HepG2 (cell line): ENCODE measurements around the gene FAM228B. TPM values are rescaled to one million over a fixed set of nuclear protein-coding genes. Genes with fewer than 3 reads are reported as not detected.

ENCODE experiments used
- ATAC-seq: fragments of 200-7000 bp; cut with Tn5 transposase; 3 replicates; pipeline ENCODE4 v1.9.1; 2020; ENCODE audit warnings: mild to moderate bottlenecking, moderate library complexity
- BruUV-seq: library from RNA; stranded (reverse); fragments of 400-500 nt; replicated peaks from 2 replicates; lab custom pipeline; 2021; lab: Mats Ljungman, UMichigan
- CTCF ChIA-PET: fragments of 300-600 bp; formaldehyde crosslinking; extraction: SDS; loops from one replicate; lab custom pipeline; 2021; ENCODE audit warnings: low total read pairs, inconsistent platforms, low intra/inter-chr PET ratio; lab: Yijun Ruan, JAX
- POLR2A ChIA-PET: fragments of 350-600 bp; sonication (Branson Sonifier 250); formaldehyde crosslinking; loops from one replicate; lab custom pipeline; 2020; ENCODE audit warnings: antibody characterized with exemption, inconsistent platforms; lab: Yijun Ruan, JAX
- DNase-seq: peaks from one replicate; pipeline ENCODE4 v3.0.0-alpha.2; 2015; ENCODE audit warnings: low spot score
- FAIRE-seq: peaks from 3 replicates; lab custom pipeline; 2011; peaks lifted over from hg19 to GRCh38; lab: Jason Lieb, UNC
- H2AFZ ChIP-seq: one replicate; pipeline ENCODE4 v1.6.1; 2011; ENCODE audit warnings: low read length, inconsistent platforms
- H3K27ac ChIP-seq: fragments of 300-600 bp; 3 replicates; pipeline ENCODE4 v1.8.0; 2011; ENCODE audit warnings: mixed run types, mild to moderate bottlenecking, mixed read lengths, low read length, inconsistent platforms; ENCODE audit not compliant: insufficient read depth; ENCODE audit errors: extremely low read length
- H3K27me3 ChIP-seq, 2 experiments: fragments of 200-600 bp in 1 of 2; 2 replicates in 1 of 2; 3 replicates in 1 of 2; pipeline versions ENCODE4 v1.6.0 to v1.8.0; 2011; ENCODE audit warnings: low read length in 2 of 2, mild to moderate bottlenecking in 2 of 2, moderate library complexity in 2 of 2, inconsistent platforms in 1 of 2; ENCODE audit not compliant: insufficient read depth in 2 of 2, control insufficient read depth in 1 of 2
- H3K36me3 ChIP-seq, 2 experiments: fragments of 200-600 bp in 1 of 2; replicated peaks in 1 of 2; 2 replicates in 1 of 2; 3 replicates in 1 of 2; pipeline versions ENCODE4 v1.5.1 to v1.8.0; 2011; ENCODE audit warnings: low read length in 2 of 2, inconsistent platforms in 1 of 2; ENCODE audit not compliant: insufficient read depth in 2 of 2, control insufficient read depth in 1 of 2
- H3K4me1 ChIP-seq: 2 replicates; pipeline ENCODE4 v1.5.1; 2012; ENCODE audit warnings: low read length, inconsistent platforms; ENCODE audit not compliant: insufficient read depth
- H3K4me2 ChIP-seq: 2 replicates; pipeline ENCODE4 v1.6.0; 2011; ENCODE audit warnings: low read depth, low read length, inconsistent platforms
- H3K4me3 ChIP-seq, 3 experiments: fragments of 200-600 bp in 1 of 3; sonication (generic), shearing (Covaris generic) in 1 of 3; replicated peaks in 1 of 3; 2 replicates each; pipeline ENCODE4 v1.5.1; 2011 to 2016; ENCODE audit warnings: low read length in 3 of 3, inconsistent platforms in 2 of 3, low read depth in 2 of 3, mild to moderate bottlenecking in 2 of 3, control low read depth in 1 of 3, mixed read lengths in 1 of 3; ENCODE audit not compliant: insufficient read depth in 1 of 3
- H3K79me2 ChIP-seq: one replicate; pipeline ENCODE4 v1.6.1; 2011; ENCODE audit warnings: low read length, inconsistent platforms; ENCODE audit not compliant: insufficient read depth
- H3K9ac ChIP-seq: 2 replicates; pipeline ENCODE4 v1.6.0; 2011; ENCODE audit warnings: mild to moderate bottlenecking, low read depth, low read length, inconsistent platforms; ENCODE audit not compliant: insufficient read depth
- H3K9me3 ChIP-seq: 2 replicates; pipeline ENCODE4 v1.5.1; 2012; ENCODE audit warnings: mild to moderate bottlenecking, low read length
- H4K20me1 ChIP-seq: 2 replicates; pipeline ENCODE4 v1.6.0; 2011; ENCODE audit warnings: inconsistent platforms, mild to moderate bottlenecking, low read length, moderate library complexity; ENCODE audit not compliant: insufficient read depth
- CAMTA2 ChIP-seq: sonication (generic); formaldehyde crosslinking; IDR thresholded peaks from 2 replicates; pipeline ENCODE4 v1.4.0; 2020; ENCODE audit warnings: mild to moderate bottlenecking, missing genetic modification reagents, borderline replicate concordance
- CHD2 ChIP-seq: IDR thresholded peaks from 2 replicates; pipeline ENCODE4 v1.6.1; 2011; ENCODE audit warnings: low read depth, low read length, improper control_type of control experiment
- GLMP ChIP-seq: sonication (generic); formaldehyde crosslinking; IDR thresholded peaks from 2 replicates; pipeline ENCODE4 v1.9.0; 2021; ENCODE audit warnings: missing genetic modification reagents, mild to moderate bottlenecking, borderline replicate concordance
- HNF4A ChIP-seq: sonication (generic); formaldehyde crosslinking; IDR thresholded peaks from 2 replicates; pipeline ENCODE4 v1.4.0; 2020; ENCODE audit warnings: missing genetic modification reagents
- JARID2 ChIP-seq: sonication (generic); formaldehyde crosslinking; IDR thresholded peaks from 2 replicates; pipeline ENCODE4 v1.8.1; 2023; ENCODE audit warnings: missing genetic modification reagents, inconsistent platforms; ENCODE audit not compliant: insufficient replicate concordance
- MXI1 ChIP-seq: IDR thresholded peaks from 3 replicates; pipeline ENCODE4 v1.6.1; 2012; ENCODE audit warnings: low read depth, low read length, inconsistent platforms, borderline replicate concordance
- RFX5 ChIP-seq: IDR thresholded peaks from 2 replicates; pipeline ENCODE4 v1.6.1; 2011; ENCODE audit warnings: low read depth, low read length, improper control_type of control experiment
- THAP11 ChIP-seq: IDR thresholded peaks from 2 replicates; pipeline ENCODE4 v1.6.1; 2016; ENCODE audit warnings: missing biosample characterization, missing genetic modification reagents
- TRAFD1 ChIP-seq: sonication (generic); formaldehyde crosslinking; IDR thresholded peaks from 2 replicates; pipeline ENCODE4 v1.5.1; 2020; ENCODE audit warnings: missing genetic modification reagents, mild to moderate bottlenecking, borderline replicate concordance
- USF2 ChIP-seq, 2 experiments: sonication (generic) in 1 of 2; formaldehyde crosslinking in 1 of 2; IDR thresholded peaks; 2 replicates each; pipeline versions ENCODE4 v1.5.1 to v1.6.1; 2011 to 2020; ENCODE audit warnings: borderline replicate concordance in 1 of 2, low read depth in 1 of 2, low read length in 1 of 2, mild to moderate bottlenecking in 1 of 2, missing genetic modification reagents in 1 of 2, moderate library complexity in 1 of 2
- YY1 ChIP-seq: IDR thresholded peaks from 2 replicates; pipeline ENCODE4 v1.6.1; 2011; ENCODE audit warnings: low read length, low read depth, moderate library complexity, mild to moderate bottlenecking; ENCODE audit not compliant: insufficient read depth, insufficient replicate concordance
- ZBTB3 ChIP-seq: sonication (generic); formaldehyde crosslinking; IDR thresholded peaks from 2 replicates; pipeline ENCODE4 v1.4.0; 2020; ENCODE audit warnings: low read depth, mild to moderate bottlenecking, moderate library complexity, missing genetic modification reagents, borderline replicate concordance
- ZFYVE20 ChIP-seq: sonication (generic); formaldehyde crosslinking; IDR thresholded peaks from 2 replicates; pipeline ENCODE4 v1.8.0; 2023; ENCODE audit warnings: low read depth, mild to moderate bottlenecking, moderate library complexity, missing genetic modification reagents, borderline replicate concordance
- ZNF441 ChIP-seq: sonication (generic); formaldehyde crosslinking; IDR thresholded peaks from 2 replicates; pipeline ENCODE4 v1.7.0; 2021; ENCODE audit warnings: missing genetic modification reagents, borderline replicate concordance
- ZNF605 ChIP-seq: sonication (generic); formaldehyde crosslinking; IDR thresholded peaks from 2 replicates; pipeline ENCODE4 v1.8.0; 2022; ENCODE audit warnings: mild to moderate bottlenecking, missing genetic modification reagents
- ZNF777 ChIP-seq: sonication (generic); formaldehyde crosslinking; IDR thresholded peaks from 2 replicates; pipeline ENCODE4 v1.4.0; 2020; ENCODE audit warnings: missing genetic modification reagents
- ZNF883 ChIP-seq: sonication (generic); formaldehyde crosslinking; IDR thresholded peaks from 2 replicates; pipeline ENCODE4 v1.5.1; 2020; ENCODE audit warnings: mild to moderate bottlenecking, missing genetic modification reagents; ENCODE audit errors: not compliant biosample characterization
- WGBS: methylation state at CpG from one replicate; pipeline ENCODE4 v1.1.6; 2017; ENCODE audit warnings: low lambda C conversion rate; 5-methylcytosine and 5-hydroxymethylcytosine counted together
- in situ Hi-C: cut with HindIII; loops from 2 replicates; pipeline ENCODE4 v1.10.0; 2017; ENCODE audit warnings: low pct_unique_long_range_greater_than_20kb; ENCODE audit not compliant: extremely low pct_ligation_motif_present
- intact Hi-C: fragments of 100-400 bp; cut with micrococcal nuclease; formaldehyde crosslinking; loops from one replicate; pipeline ENCODE4 v1.10.0; 2022; ENCODE audit not compliant: unreplicated experiment
- polyA plus RNA-seq, 8 experiments: library from polyadenylated mRNA; depleted of rRNA in 3 of 8; stranded (reverse) in 7 of 8; unstranded in 1 of 8; fragments of >200 nt; fragmentation: Illumina TruSeq in 4 of 8; extraction: Trizol in 4 of 8; gene quantifications; 2 replicates each; pipeline versions ENCODE4 v1.2.1 to v1.2.3, GENCODE V29; 2011 to 2016; ENCODE audit warnings: low read depth in 4 of 8, missing spikeins in 1 of 8, mixed read lengths in 1 of 8; ENCODE audit not compliant: insufficient read depth in 1 of 8
- total RNA-seq, 5 experiments: library from RNA; depleted of rRNA; stranded (reverse); fragments of >200 nt; fragmentation: Illumina TruSeq; extraction: Trizol; gene quantifications; 2 replicates each; pipeline ENCODE4 v1.2.3, GENCODE V29; 2016; ENCODE audit warnings: low read depth in 1 of 5
- TF ChIP-seq, protein P1 (sequence below): sonication (generic); formaldehyde crosslinking; IDR thresholded peaks from 2 replicates; pipeline ENCODE4 v1.4.0; 2020; ENCODE audit warnings: mild to moderate bottlenecking, missing genetic modification reagents

Gene FAM228B
- total and polyA plus RNA-seq, 2 of the 13 experiments (the other 11 are each of a cell fraction or from before 2014, with no cell fraction given) = 0.79 to 1.1 TPM

- no peak overlapping the region for H2AFZ ChIP-seq
- WGBS = 62% methylated on average over 12 of the region's 12 CpGs
Measured at GRCh38 chr2:24199968-24200590, 76.8 kb downstream of the FAM228B start.

More at GRCh38 chr2:24199968-24200590, 76.8 kb downstream of the FAM228B start:
- Histone ChIP-seq H3K79me2 (no peaks in the 10 kb centered on the region), H3K36me3 (no peaks in the 10 kb centered on the region; a peak in 2 of 5 replicates), H4K20me1 (no peaks in the 10 kb centered on the region), H3K27ac (no peak overlapping the region), H3K27me3 (no peaks in the 10 kb centered on the region), H3K4me3 (no peak overlapping the region), H3K9me3 (no peaks in the 10 kb centered on the region), H3K9ac (no peak overlapping the region), H3K4me1 (no peaks in the 10 kb centered on the region), H3K4me2 (no peak overlapping the region)
- DNase-seq = no peak
- in situ Hi-C loops = no loop called here
- BruUV-seq = no TSS peak
- POLR2A ChIA-PET = no interaction called here
- TF ChIP-seq USF2 (IDR thresholded peaks at IDR 0.05; ENCODE audit: low read depth, low read length) = no peak
- TF ChIP-seq USF2 (CRISPR knock-in tag; IDR thresholded peaks at IDR 0.05; ENCODE audit: borderline replicate concordance) = no peak
- TF ChIP-seq ZNF441 (CRISPR knock-in tag) = no peak
- no peak for TF ChIP-seq HNF4A
- TF ChIP-seq ZNF777 (CRISPR knock-in tag) = no peak
- no peak for TF ChIP-seq CHD2
- TF ChIP-seq THAP11 (CRISPR knock-in tag) = no peak
- TF ChIP-seq ZNF883 (CRISPR knock-in tag) = no peak
- no peak for TF ChIP-seq ZFYVE20 (CRISPR knock-in tag)
- TF ChIP-seq RFX5 = no peak
- TF ChIP-seq JARID2 (CRISPR knock-in tag) = no peak
- TF ChIP-seq, protein P1, sequence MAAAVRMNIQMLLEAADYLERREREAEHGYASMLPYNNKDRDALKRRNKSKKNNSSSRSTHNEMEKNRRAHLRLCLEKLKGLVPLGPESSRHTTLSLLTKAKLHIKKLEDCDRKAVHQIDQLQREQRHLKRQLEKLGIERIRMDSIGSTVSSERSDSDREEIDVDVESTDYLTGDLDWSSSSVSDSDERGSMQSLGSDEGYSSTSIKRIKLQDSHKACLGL (CRISPR knock-in tag) = no peak
- TF ChIP-seq TRAFD1 = no peak
- no peak for TF ChIP-seq ZBTB3 (CRISPR knock-in tag)
- no peak for TF ChIP-seq MXI1
- no peak for TF ChIP-seq ZNF605 (CRISPR knock-in tag)
- no peak for TF ChIP-seq GLMP (CRISPR knock-in tag)
- TF ChIP-seq YY1 = no peak
- TF ChIP-seq CAMTA2 (CRISPR knock-in tag) = no peak
- CTCF ChIA-PET = no interaction called here
- ATAC-seq = peak; percentile 59
- intact Hi-C loops = no loop called here
- no peak for FAIRE-seq
